ENCODE measurements around the gene SCTR. TPM values are rescaled to one million over a fixed set of nuclear protein-coding genes. Genes with fewer than 3 reads are reported as not detected.

Gene SCTR
- total RNA-seq, 1 donor from 2014 or later, result 1.9 TPM

DNA sequence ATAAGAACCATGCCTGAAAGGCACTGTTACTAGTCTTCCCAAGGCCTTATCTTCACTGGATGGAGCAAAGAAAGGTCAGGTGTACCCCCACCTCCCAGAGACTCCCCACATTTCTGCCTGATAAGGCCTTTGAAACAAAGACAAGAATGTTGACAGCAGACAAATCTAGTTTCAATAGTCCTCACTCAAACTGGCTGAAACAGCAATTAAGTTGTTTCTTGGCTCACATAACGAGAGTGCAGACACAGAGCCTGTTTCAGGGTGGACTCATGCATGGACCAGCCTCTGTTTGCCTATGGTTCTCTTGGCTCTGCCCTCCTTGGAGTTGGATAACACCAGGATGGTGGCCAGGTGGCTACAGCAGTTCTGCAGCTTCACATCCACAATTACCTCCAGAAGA lies 12.4 kb upstream of the SCTR start:
- Mint-ChIP-seq H3K36me3 (no peaks in the 10 kb centered on the region), H3K9me3 (peaks cover 10% of the 10 kb centered on the region), H3K4me1 (ENCODE audit: unreplicated experiment) (peaks cover 5% of the 10 kb centered on the region), H3K27ac (no peak overlapping the region), H3K27me3 (peaks cover 4% of the 10 kb centered on the region), H3K4me3 (no peak overlapping the region)
- DNase-seq (ENCODE audit: extremely low spot score, unreplicated experiment), result no peak
- TF ChIP-seq, protein P1, sequence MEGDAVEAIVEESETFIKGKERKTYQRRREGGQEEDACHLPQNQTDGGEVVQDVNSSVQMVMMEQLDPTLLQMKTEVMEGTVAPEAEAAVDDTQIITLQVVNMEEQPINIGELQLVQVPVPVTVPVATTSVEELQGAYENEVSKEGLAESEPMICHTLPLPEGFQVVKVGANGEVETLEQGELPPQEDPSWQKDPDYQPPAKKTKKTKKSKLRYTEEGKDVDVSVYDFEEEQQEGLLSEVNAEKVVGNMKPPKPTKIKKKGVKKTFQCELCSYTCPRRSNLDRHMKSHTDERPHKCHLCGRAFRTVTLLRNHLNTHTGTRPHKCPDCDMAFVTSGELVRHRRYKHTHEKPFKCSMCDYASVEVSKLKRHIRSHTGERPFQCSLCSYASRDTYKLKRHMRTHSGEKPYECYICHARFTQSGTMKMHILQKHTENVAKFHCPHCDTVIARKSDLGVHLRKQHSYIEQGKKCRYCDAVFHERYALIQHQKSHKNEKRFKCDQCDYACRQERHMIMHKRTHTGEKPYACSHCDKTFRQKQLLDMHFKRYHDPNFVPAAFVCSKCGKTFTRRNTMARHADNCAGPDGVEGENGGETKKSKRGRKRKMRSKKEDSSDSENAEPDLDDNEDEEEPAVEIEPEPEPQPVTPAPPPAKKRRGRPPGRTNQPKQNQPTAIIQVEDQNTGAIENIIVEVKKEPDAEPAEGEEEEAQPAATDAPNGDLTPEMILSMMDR (conservative IDR thresholded peaks at IDR 0.05), result no peak

DNA sequence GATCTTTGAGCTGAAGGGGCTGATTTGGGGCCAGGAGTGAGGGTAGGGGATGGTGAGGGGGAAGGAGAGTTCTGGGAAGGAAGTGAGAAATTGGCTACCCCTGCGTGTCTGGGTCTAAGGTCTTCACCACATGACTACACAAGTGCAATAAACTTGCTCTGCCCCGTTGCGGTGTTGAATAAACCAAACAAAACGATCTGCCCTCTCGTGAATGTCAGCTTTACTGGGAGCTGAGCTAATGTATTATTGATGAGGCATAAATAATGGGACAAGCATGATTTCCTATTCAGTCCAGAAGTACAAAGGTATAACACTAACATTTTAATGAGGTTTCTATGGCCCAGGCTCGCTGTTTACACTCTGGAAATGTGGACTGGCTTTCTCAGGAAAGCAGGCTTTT lies 11.9 kb upstream of the SCTR start:
- TF ChIP-seq, protein P1 (conservative IDR thresholded peaks at IDR 0.05), result no peak
- Mint-ChIP-seq H3K27me3 (peaks cover 8% of the 10 kb centered on the region), H3K36me3 (no peaks in the 10 kb centered on the region), H3K4me1 (ENCODE audit: unreplicated experiment) (peaks cover 5% of the 10 kb centered on the region), H3K9me3 (peaks cover 14% of the 10 kb centered on the region), H3K27ac (no peak overlapping the region), H3K4me3 (no peak overlapping the region)
- DNase-seq (ENCODE audit: extremely low spot score, unreplicated experiment), result no peak

DNA sequence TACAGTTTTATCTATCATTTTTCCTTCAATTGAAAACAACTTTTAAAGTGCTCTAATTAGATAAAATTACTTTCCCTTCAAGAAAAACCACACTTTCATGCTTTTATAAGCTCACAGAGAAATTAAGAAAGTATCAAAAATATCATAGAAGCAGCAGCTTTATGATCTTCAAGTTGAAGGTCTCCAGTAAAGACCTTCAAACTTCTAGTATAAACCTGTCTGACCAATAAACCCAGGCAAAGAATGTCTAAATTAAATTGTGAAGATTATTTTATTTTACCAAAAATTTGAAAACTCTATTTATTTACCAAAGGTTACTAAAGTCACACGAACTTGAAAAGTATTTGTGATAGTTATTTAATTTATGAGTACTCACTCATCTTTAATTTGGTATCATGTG lies 9.3 kb upstream of the SCTR start:
- Mint-ChIP-seq H3K27me3 (peaks cover 7% of the 10 kb centered on the region), H3K9me3 (peaks cover 16% of the 10 kb centered on the region), H3K4me3 (no peak overlapping the region), H3K4me1 (ENCODE audit: unreplicated experiment) (peaks cover 5% of the 10 kb centered on the region), H3K36me3 (no peaks in the 10 kb centered on the region), H3K27ac (no peak overlapping the region)
- TF ChIP-seq, protein P1 (conservative IDR thresholded peaks at IDR 0.05), result no peak
- no peak for DNase-seq (ENCODE audit: extremely low spot score, unreplicated experiment)

DNA sequence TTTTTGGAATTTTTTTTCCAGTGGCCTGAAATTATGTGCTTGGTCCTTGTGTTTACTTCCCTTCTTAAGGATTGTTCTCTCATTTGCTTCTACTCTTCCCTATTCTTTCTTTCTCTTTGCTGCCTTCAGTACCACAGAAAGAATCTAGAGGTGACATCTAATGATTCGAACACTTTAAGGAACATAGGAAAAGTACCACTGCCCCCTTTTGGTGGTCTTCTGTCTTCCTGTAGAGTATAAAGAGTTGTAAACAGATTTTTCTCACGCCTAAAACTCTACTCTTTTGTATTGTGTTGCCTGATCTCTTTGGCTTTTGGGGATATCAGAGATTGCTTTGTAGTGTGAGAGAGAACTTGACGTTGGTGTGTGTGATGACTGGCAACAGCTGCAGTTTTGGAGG lies 7.0 kb upstream of the SCTR start:
- TF ChIP-seq, protein P1 (conservative IDR thresholded peaks at IDR 0.05), result peak; percentile 54
- no peak for DNase-seq (ENCODE audit: extremely low spot score, unreplicated experiment)
- H3K27ac Mint-ChIP-seq, result no peak overlapping the region
- no peak overlapping the region for H3K4me3 Mint-ChIP-seq
- H3K36me3 Mint-ChIP-seq, result no peaks in the 10 kb centered on the region
- H3K4me1 Mint-ChIP-seq (ENCODE audit: unreplicated experiment), result peaks cover 4% of the 10 kb centered on the region
- peaks cover 15% of the 10 kb centered on the region for H3K9me3 Mint-ChIP-seq
- H3K27me3 Mint-ChIP-seq, result peaks cover 29% of the 10 kb centered on the region

DNA sequence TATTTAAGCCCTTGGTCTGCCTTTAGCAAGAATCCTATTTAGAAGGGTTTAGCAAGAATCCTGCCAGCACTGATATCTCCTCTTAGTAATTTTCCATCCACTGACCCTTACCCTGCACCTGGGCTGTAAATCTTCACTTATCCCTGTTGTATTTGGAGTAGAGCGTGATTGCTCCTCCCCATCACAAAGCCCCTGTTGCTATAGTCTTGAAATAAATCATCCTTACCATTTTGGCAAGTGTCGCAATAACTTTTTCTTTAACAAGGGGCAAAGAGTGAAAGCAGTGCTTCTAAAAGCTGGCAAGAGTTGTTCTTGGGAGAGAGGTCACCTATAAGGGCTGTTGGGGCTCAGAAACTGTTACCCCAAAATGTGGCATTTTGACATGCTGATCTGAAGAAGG lies 3.7 kb upstream of the SCTR start:
- Mint-ChIP-seq H3K9me3 (peaks cover 7% of the 10 kb centered on the region), H3K27ac (no peak overlapping the region), H3K4me1 (ENCODE audit: unreplicated experiment) (peaks cover 17% of the 10 kb centered on the region), H3K36me3 (no peaks in the 10 kb centered on the region), H3K4me3 (no peak overlapping the region), H3K27me3 (peaks cover 56% of the 10 kb centered on the region)
- DNase-seq (ENCODE audit: extremely low spot score, unreplicated experiment), result no peak
- TF ChIP-seq, protein P1 (conservative IDR thresholded peaks at IDR 0.05), result no peak

DNA sequence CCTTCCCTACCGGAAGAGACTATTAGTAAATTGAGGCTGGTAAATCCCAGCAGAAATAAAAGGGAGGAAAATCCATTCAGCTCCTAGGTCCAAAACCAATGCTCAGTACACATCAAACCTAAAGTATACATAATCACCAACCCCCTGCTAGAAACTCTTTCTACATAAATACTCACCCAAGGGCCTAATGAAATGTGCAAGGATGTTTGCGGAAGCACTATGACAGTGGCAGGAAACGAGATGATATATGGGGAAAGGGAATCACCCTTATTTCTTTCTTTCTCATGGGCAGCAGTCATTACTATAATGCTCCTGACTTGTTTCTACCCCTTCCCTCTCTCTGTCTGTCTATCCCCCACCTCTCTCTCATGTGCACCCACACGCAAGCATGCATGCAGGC lies 1.3 kb upstream of the SCTR start:
- Mint-ChIP-seq H3K27ac (no peak overlapping the region), H3K36me3 (no peaks in the 10 kb centered on the region), H3K4me3 (peak overlapping the region; percentile 80), H3K27me3 (peaks cover 74% of the 10 kb centered on the region), H3K9me3 (no peaks in the 10 kb centered on the region), H3K4me1 (ENCODE audit: unreplicated experiment) (peaks cover 21% of the 10 kb centered on the region)
- no peak for DNase-seq (ENCODE audit: extremely low spot score, unreplicated experiment)
- TF ChIP-seq, protein P1 (conservative IDR thresholded peaks at IDR 0.05), result no peak
